GM12892 (cell line): ENCODE results near the gene CAMTA1.

ENCODE experiments used
- DNase-seq: peaks from one replicate; pipeline ENCODE4 v3.0.0; 2011; ENCODE audit not compliant: insufficient read length
- FAIRE-seq: peaks from 2 replicates; lab custom pipeline; 2011; peaks lifted over from hg19 to GRCh38; lab: Jason Lieb, UNC
- POLR2A ChIP-seq: IDR thresholded peaks from 2 replicates; pipeline ENCODE4 v1.6.1; 2011; ENCODE audit warnings: low read depth, low read length, control low read depth
- POLR2AphosphoS5 ChIP-seq: IDR thresholded peaks from 2 replicates; pipeline ENCODE4 v1.6.1; 2011; ENCODE audit warnings: low read depth, low read length, control low read depth
- TAF1 ChIP-seq: IDR thresholded peaks from 2 replicates; pipeline ENCODE4 v1.6.1; 2011; ENCODE audit warnings: low read depth, mild to moderate bottlenecking, control low read depth, low read length, borderline replicate concordance

The CAMTA1 gene

GRCh38 chr1:7533006-7533405 is 747.8 kb downstream of the CAMTA1 start:
- DNase-seq (no peak), FAIRE-seq (no peak)
- TF ChIP-seq TAF1 (no peak), POLR2AphosphoS5 (no peak), POLR2A (no peak)

GRCh38 chr1:7534061-7534825 is 749.0 kb downstream of the CAMTA1 start:
- DNase-seq (no peak), FAIRE-seq (no peak)
- no peak for TF ChIP-seq POLR2AphosphoS5
- TF ChIP-seq POLR2A: no peak
- TF ChIP-seq TAF1: no peak

DNA sequence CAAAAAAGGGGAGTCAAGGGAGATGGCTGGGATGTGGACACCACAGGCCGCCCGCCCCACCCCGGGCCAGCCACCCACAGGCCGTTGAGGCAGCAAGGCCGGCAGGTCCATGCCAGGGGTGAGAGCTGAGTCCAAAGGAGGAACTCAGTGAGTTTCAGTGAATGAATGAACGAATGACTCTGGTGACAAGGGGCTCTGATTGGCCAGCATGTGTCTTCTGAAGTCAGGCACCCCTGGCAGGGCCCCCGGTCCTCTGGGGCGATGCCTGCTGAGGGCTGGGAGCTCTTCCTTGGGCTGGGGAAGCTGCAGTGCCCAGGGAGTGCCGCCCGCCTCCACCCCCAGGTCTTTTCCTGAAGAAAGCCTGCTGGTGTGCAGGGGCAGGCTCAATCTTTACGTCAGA is 749.8 kb downstream of the CAMTA1 start:
- no peak for TF ChIP-seq POLR2A
- no peak for TF ChIP-seq POLR2AphosphoS5
- no peak for TF ChIP-seq TAF1
- DNase-seq: no peak
- FAIRE-seq: no peak

DNA sequence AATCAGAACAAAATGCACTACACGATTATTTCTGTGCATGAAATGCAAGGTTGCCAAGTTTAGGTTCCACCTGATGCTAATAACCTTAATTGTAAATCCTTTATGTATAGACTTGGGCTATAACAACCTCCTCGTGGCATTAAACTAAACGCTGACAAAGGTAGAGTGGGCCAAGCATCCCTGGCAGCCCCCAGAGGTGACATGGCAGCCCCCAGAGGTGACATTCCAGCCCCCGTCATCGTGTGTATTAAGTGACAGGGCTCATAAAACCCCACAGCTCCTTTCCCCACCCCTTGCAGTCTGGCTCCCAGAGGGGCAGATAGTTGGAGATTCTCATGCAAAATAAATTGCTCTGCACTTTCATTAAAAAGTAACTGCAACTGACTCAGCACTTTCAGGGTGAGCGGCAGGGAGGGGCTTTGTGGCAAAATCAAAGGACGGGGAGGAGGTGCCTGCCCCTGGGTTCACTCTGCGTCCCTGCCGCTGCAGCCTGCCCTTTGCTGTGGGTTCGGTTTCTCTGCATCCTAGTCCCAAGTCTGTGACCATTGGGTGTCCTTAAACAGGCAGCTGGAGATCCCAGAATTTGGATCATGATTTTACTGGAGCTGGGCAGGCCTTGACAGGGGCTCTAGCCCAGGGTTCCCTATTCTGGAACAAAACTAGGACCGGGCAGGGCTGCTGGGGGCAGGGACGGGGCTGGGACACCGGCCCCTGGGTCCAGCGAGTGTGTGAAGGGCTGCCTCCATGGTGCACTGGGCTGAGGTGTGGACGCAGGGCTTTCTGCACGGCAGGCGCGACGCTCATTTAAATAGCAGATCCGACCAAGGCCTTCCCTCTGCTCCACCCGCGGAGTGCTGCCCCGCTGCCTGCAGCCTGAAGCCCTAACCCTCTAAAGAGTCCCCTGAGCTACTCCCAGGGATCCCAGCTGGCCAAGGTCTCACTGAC is 751.0 kb downstream of the CAMTA1 start:
- DNase-seq: no peak
- no peak for FAIRE-seq
- TF ChIP-seq POLR2AphosphoS5: no peak
- no peak for TF ChIP-seq POLR2A
- no peak for TF ChIP-seq TAF1

DNA sequence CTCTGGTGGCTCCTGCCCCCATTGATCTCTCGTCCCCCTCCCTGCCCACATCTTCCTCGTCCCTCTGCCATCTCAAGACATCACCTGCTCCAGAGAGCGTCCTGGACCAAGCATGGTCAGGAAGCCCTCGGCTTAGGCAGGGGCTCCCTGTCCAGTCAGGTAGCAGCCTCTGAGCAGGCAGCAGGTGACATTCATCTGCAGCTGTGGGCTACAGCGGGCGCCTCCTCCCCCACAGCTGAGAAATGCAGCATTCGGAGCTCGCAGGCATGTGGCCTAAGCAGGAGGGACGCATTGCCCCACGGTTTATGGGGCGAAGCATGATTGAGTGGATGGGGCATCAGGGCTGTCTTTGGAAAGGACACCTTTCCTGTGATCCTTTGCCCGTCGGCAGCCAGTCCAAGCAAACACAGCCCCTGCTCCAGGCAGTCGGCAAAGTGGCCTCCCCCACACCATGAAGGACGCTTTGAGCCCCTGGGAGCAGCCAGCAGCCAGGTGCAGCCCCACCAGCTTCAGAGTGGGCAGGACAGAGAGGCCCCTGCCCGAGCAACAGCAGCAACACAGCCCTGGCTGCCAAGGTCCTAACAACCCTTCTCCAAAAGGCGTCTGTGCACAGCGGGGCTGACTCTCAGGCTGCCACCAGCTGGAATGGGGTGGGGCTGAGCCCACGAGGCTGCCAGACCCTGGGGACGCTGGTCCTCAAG is 751.8 kb downstream of the CAMTA1 start:
- no peak for TF ChIP-seq POLR2AphosphoS5
- no peak for TF ChIP-seq TAF1
- no peak for TF ChIP-seq POLR2A
- FAIRE-seq: no peak
- DNase-seq: no peak

GRCh38 chr1:7538033-7538432 is 752.8 kb downstream of the CAMTA1 start:
- no peak for FAIRE-seq
- DNase-seq: no peak
- TF ChIP-seq POLR2A: no peak
- TF ChIP-seq POLR2AphosphoS5: no peak
- no peak for TF ChIP-seq TAF1

- TF ChIP-seq POLR2AphosphoS5 (no peak), TAF1 (no peak), POLR2A (no peak)
- FAIRE-seq (no peak), DNase-seq (no peak)
Observed at GRCh38 chr1:7538849-7539768, 753.9 kb downstream of the CAMTA1 start.

DNA sequence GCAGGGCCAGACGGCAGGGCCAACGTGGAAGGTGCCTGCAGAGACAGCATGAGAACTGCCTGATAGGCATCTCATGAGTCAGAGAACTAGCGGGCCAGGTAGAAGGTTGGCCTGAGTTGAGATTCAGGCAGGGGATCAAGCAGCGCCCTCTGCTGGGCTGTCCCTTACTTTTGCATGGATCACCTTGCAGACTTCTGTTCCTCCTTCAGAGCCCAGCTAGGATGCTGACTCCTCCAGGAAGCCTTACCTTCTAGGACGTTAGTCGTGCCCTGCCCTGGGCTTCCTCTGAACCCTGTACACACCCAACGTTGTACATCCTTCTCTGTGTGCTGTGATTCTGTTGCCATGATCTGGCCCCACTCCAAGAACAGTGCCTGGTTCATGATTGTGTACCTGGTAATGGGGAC is 754.5 kb downstream of the CAMTA1 start:
- DNase-seq: no peak
- no peak for FAIRE-seq
- TF ChIP-seq POLR2AphosphoS5: no peak
- no peak for TF ChIP-seq POLR2A
- TF ChIP-seq TAF1: no peak

DNA sequence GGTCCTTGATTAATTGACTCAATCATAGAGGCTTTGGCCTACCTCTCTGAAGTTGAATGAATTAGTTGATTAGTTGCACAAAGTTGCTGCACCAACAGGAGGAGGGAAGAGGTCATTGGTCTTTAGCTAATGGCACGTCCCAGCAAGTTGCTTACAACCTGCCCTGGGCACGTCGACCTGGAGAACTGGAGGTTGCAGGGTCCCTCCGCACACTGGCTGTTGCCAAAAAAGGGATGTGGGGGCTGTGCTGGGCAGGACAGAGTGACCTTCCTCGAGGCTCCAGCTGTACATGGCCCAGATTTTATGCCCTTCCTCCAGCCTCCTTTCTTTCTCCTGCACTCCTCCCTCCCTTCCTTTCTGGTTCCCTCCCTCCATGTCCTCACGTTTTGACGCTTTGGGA is 755.6 kb downstream of the CAMTA1 start:
- FAIRE-seq (no peak), DNase-seq (no peak)
- no peak for TF ChIP-seq POLR2A
- TF ChIP-seq POLR2AphosphoS5: no peak
- no peak for TF ChIP-seq TAF1

GRCh38 chr1:7541629-7542028 is 756.4 kb downstream of the CAMTA1 start:
- FAIRE-seq (no peak), DNase-seq (no peak)
- TF ChIP-seq POLR2AphosphoS5: no peak
- TF ChIP-seq POLR2A: no peak
- TF ChIP-seq TAF1: no peak

DNA sequence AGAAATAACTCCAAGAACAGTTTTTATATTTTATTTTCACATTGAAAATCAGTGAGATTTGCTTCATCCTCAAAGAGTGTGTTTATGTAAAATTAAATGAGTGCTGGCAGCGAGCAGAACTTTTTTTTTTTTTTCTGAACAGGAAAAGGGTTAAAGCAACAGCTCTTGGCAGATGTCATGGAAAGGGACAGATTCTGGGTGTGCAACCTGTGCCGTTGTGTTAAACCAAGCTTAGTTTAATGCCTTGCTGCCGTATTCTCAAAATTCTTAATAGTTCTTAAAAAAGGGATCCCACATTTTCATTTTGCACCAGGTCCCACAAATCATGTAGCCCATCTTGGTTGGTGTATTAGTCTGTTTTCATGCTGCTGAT is 758.5 kb downstream of the CAMTA1 start:
- TF ChIP-seq TAF1: no peak
- TF ChIP-seq POLR2A: no peak
- no peak for TF ChIP-seq POLR2AphosphoS5
- FAIRE-seq (no peak), DNase-seq (no peak)
